A549 treated with Hydrocortisone at 1 μM for 4 hours (cell line): ENCODE data around the gene LHX4. TPM values are rescaled to one million over a fixed set of nuclear protein-coding genes. Genes with fewer than 3 reads are reported as not detected.

Experiments used
- total RNA-seq: library from RNA; stranded (reverse); fragments of 200-300 nt; extraction: Qiagen RNA extraction; gene quantifications from 5 replicates; pipeline ENCODE4 v1.2.3, GENCODE V29; 2022

The LHX4 gene
- total RNA-seq, result 0.28 to 0.45 TPM (median 0.41 TPM) in 5 replicates

GRCh38 chr1:180229483-180230415 is at the start of gene LHX4:
Gene LHX4, plus strand, starts transcription at chr1:180230264. Its CDS starts 266 bp downstream, at chr1:180230530.

Other genes starting within 250 kb of the LHX4 start
- gene QSOX1, start 75.4 kb upstream of the LHX4 start, total RNA-seq, result 66.9 to 78.2 TPM (median 74.5 TPM) in 5 replicates